H7 (cell line): ENCODE measurements around the gene RTL5. TPM values are rescaled to one million over a fixed set of nuclear protein-coding genes. Genes with fewer than 3 reads are reported as not detected.
A peak's percentile ranks its signal among the peaks of the same experiment; 100 is the strongest.
"Not testable (repeated sequence)": the region's sequence is repeated elsewhere in the genome, so short reads cannot be mapped to it uniquely, and the experiment has no call there.

Experiments
- DNase-seq: peaks from one replicate; pipeline ENCODE4 v3.0.0; 2012
- H3K27me3 ChIP-seq: 2 replicates; pipeline ENCODE4 v1.6.0; 2011; ENCODE audit warnings: mild to moderate bottlenecking, low read length; ENCODE audit not compliant: control insufficient read depth, insufficient read depth
- H3K36me3 ChIP-seq: replicated peaks from 2 replicates; pipeline ENCODE4 v1.5.1; 2011; ENCODE audit warnings: low read length; ENCODE audit not compliant: control insufficient read depth, insufficient read depth
- H3K4me3 ChIP-seq: 2 replicates; pipeline ENCODE4 v1.5.1; 2011; ENCODE audit warnings: low read depth, mild to moderate bottlenecking, control low read depth, low read length, moderate library complexity; ENCODE audit not compliant: insufficient read depth
- total RNA-seq: library from RNA; depleted of rRNA; stranded (reverse); fragments of >200 nt; shearing (Covaris generic); gene quantifications from 2 replicates; pipeline ENCODE4 v1.2.3, GENCODE V29; 2014; rRNA removed

RTL5 gene
- 1.3 and 1.5 TPM in 2 replicates for total RNA-seq

- H3K27me3 ChIP-seq: peaks cover 36% of the 10 kb centered on the region
- no peaks in the 10 kb centered on the region; the same call in 1 of the 2 replicates for H3K36me3 ChIP-seq
- peak within 1 kb of the TSS; percentile 53 for H3K4me3 ChIP-seq
- DNase-seq: peak; percentile 80
Measured at GRCh38 chrX:72131317-72132294, at the start of gene RTL5. Gene RTL5, minus strand, starts transcription at chrX:72131915.

GRCh38 chrX:72180539-72180938 lies 48.8 kb upstream of the RTL5 start:
- no peak for DNase-seq
- H3K36me3 ChIP-seq: no peaks in the 10 kb centered on the region
- no peaks in the 10 kb centered on the region for H3K27me3 ChIP-seq
- H3K4me3 ChIP-seq: no peak overlapping the region

DNA sequence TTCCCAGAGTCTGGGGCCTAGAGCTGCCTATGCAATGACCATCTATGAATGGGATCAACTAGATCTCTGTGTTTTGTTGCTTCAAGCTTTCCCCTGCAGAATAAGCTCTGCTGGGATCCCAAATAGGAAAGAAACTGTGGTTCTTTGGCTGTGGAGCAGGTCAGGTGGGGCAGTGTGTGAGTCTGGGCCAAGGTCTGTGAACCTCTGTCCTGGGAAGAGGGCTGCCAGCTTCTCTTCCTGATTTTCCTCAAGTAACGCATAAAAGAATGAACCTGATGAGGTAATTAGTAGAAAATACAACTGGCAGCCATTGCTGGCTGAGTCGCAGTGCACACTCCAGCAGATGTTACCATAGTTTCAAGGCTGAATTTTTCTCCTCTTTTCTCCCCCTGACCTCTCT lies 45.3 kb upstream of the RTL5 start:
- Histone ChIP-seq H3K27me3 (no peaks in the 10 kb centered on the region), H3K36me3 (no peaks in the 10 kb centered on the region), H3K4me3 (no peak overlapping the region)
- DNase-seq: no peak

- not testable (repeated sequence) for H3K4me3 ChIP-seq, DNase-seq, H3K36me3 ChIP-seq, H3K27me3 ChIP-seq
Measured at GRCh38 chrX:72176289-72176688, 44.6 kb upstream of the RTL5 start.

GRCh38 chrX:72169008-72169728 lies 37.5 kb upstream of the RTL5 start:
- H3K4me3 ChIP-seq: no peak overlapping the region
- no peaks in the 10 kb centered on the region for H3K27me3 ChIP-seq
- DNase-seq: no peak
- no peaks in the 10 kb centered on the region for H3K36me3 ChIP-seq

GRCh38 chrX:72165551-72165950 lies 33.8 kb upstream of the RTL5 start:
- no peaks in the 10 kb centered on the region for H3K27me3 ChIP-seq
- no peaks in the 10 kb centered on the region for H3K36me3 ChIP-seq
- H3K4me3 ChIP-seq: no peak overlapping the region
- DNase-seq: no peak

GRCh38 chrX:72159769-72160168 lies 28.1 kb upstream of the RTL5 start:
- DNase-seq: no peak
- no peaks in the 10 kb centered on the region for H3K36me3 ChIP-seq
- H3K27me3 ChIP-seq: no peaks in the 10 kb centered on the region
- no peak overlapping the region for H3K4me3 ChIP-seq

DNA sequence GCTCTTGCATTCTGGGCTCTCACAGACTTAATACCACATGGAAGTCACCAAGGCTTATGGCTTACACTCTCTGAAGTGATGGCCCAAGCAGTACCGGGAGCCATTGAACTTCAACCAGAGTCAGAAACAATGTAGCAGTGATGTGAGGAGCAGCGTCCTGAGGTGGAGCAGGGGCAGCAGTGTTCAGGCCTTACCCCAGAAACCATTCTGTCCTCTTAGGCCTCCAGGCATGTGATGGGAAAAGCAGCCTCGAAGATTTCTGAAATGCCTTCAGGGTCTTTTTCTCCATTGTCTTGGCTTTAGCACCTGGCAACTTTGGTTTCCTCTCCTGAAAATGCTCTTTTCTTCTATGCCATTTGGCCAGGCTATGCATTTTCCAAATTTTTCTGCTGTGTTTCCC lies 27.1 kb upstream of the RTL5 start:
- Histone ChIP-seq H3K27me3 (no peaks in the 10 kb centered on the region), H3K4me3 (no peak overlapping the region), H3K36me3 (no peaks in the 10 kb centered on the region)
- DNase-seq: no peak

DNA sequence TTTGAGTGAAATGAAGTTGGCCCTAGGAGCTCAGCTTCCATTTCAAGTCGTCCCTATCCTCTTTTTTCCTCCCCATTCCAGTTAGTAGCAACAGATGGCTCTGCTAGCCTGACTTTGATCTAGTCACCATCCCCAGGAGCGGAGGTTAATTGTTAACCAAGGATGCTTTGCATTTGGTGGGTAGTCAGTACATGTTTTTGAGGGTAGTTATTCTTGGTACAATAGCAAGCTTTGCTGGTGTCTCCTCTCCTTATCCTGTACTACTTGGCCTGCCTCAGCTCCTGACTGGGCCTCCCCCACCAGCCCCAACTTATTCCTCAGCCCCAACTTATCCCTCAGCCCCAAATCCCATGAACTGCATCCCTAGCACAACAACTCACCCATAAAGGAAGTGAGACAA lies 14.8 kb upstream of the RTL5 start:
- Histone ChIP-seq H3K36me3 (no peaks in the 10 kb centered on the region), H3K4me3 (no peak overlapping the region), H3K27me3 (no peaks in the 10 kb centered on the region)
- DNase-seq: no peak

DNA sequence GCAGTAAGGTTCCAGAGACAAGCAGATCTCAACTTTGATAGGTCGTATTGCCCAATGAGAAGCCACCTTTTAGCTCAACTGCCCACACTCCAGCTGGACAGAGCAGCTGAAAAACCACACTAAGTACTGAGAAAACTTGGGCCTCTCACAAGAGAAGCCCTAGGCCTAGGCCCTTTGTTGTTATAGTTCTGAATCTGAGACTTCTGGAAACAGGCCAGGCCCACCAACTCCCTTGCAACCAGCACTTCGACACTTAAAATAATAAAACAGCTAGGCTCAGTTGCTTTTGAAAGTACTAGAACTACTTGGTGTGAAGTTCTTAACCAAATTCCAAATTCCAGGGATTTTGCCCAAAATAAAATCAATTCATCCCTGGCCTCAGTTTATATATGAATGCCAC lies 13.5 kb upstream of the RTL5 start:
- H3K4me3 ChIP-seq: no peak overlapping the region
- no peaks in the 10 kb centered on the region for H3K27me3 ChIP-seq
- no peak for DNase-seq
- H3K36me3 ChIP-seq: no peaks in the 10 kb centered on the region; the same call in 1 of the 2 replicates

- peaks cover 5% of the 10 kb centered on the region; the same call in 1 of the 2 replicates for H3K36me3 ChIP-seq
- H3K4me3 ChIP-seq: no peak overlapping the region
- DNase-seq: no peak
- H3K27me3 ChIP-seq: no peaks in the 10 kb centered on the region
Measured at GRCh38 chrX:72143609-72143907, 11.8 kb upstream of the RTL5 start.

GRCh38 chrX:72142794-72143608 lies 11.3 kb upstream of the RTL5 start:
- H3K36me3 ChIP-seq: peaks cover 5% of the 10 kb centered on the region; the same call in 1 of the 2 replicates
- H3K27me3 ChIP-seq: no peaks in the 10 kb centered on the region
- H3K4me3 ChIP-seq: no peak overlapping the region
- no peak for DNase-seq

DNA sequence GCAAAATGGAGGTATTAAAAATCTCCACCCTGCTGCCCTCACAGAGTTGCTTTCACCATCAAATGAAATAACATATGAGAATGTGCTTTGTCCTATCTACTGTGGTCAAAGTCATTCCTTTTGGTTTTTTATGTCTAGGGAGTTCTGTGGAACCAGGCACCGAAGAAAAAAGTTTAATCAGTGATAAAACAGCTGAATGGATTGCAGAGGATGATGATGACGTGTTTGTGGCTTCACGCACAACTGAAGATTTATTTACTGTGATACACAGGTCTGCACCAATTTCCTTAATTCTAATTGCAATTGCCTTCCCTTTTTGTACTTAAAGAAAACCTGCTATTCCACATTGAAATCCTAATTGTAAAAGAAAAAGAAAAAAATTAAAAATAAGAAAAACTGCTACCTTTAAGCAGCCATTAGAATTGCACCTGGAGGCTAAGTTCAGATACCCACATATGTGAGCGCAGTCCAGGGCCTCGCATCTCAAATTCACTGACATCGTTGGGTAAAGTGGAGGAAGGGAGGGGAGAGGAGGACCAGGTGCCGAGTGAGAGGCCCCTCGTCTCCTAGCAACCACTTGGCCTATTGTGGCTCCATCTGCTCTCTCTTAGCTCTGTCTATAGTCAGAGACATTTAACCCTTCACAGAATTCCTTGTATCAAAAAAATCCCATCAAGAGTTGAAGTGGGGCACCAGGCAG lies 10.5 kb upstream of the RTL5 start:
- H3K36me3 ChIP-seq: peaks cover 5% of the 10 kb centered on the region; the same call in 1 of the 2 replicates
- H3K4me3 ChIP-seq: no peak overlapping the region
- H3K27me3 ChIP-seq: no peaks in the 10 kb centered on the region
- no peak for DNase-seq
